Progenitor cell of endocrine pancreas (in vitro differentiated cells): ENCODE data around the gene CCDC92. TPM values are rescaled to one million over a fixed set of nuclear protein-coding genes. Genes with fewer than 3 reads are reported as not detected.

Experiments
- DNase-seq: peaks from one replicate; pipeline ENCODE4 v3.0.0; 2021; ENCODE audit warnings: low spot score; ENCODE audit not compliant: unreplicated experiment
- H3K27ac Mint-ChIP-seq: 2 replicates; pipeline ENCODE4 v1.8.0; 2021; ENCODE audit warnings: mild to moderate bottlenecking, moderate library complexity, mixed read lengths
- H3K27me3 Mint-ChIP-seq: 2 replicates; pipeline ENCODE4 v1.8.0; 2021; ENCODE audit warnings: mixed read lengths
- H3K36me3 Mint-ChIP-seq: 2 replicates; pipeline ENCODE4 v1.8.0; 2022; ENCODE audit warnings: mixed read lengths; ENCODE audit not compliant: insufficient read depth
- H3K4me1 Mint-ChIP-seq: 2 replicates; pipeline ENCODE4 v1.8.0; 2021; ENCODE audit warnings: low read depth, mixed read lengths
- H3K4me3 Mint-ChIP-seq: 2 replicates; pipeline ENCODE4 v1.8.0; 2021; ENCODE audit warnings: low read depth, mild to moderate bottlenecking, moderate library complexity, mixed read lengths
- H3K9me3 Mint-ChIP-seq: 2 replicates; pipeline ENCODE4 v1.8.0; 2021; ENCODE audit warnings: low read depth, mixed read lengths
- CTCF ChIP-seq: fragments of 200-600 bp; sonication (generic); IDR thresholded peaks from one replicate; pipeline ENCODE4 v1.5.0; 2021; ENCODE audit warnings: antibody characterized with exemption, mild to moderate bottlenecking; ENCODE audit not compliant: unreplicated experiment
- total RNA-seq: library from RNA; stranded (reverse); gene quantifications from 2 replicates; pipeline ENCODE4 v1.2.1, GENCODE V29; 2021

CCDC92 gene
- total RNA-seq, 1 donor from 2014 or later = 59.1 TPM

GRCh38 chr12:123943816-123944215, 28.8 kb downstream of the CCDC92 start:
- Mint-ChIP-seq H3K27me3 (no peaks in the 10 kb centered on the region), H3K36me3 (peaks cover 45% of the 10 kb centered on the region), H3K4me1 (peaks cover 1% of the 10 kb centered on the region), H3K9me3 (peaks cover 3% of the 10 kb centered on the region), H3K27ac (no peak overlapping the region), H3K4me3 (no peak overlapping the region)
- no peak for DNase-seq
- no peak for TF ChIP-seq CTCF

DNA sequence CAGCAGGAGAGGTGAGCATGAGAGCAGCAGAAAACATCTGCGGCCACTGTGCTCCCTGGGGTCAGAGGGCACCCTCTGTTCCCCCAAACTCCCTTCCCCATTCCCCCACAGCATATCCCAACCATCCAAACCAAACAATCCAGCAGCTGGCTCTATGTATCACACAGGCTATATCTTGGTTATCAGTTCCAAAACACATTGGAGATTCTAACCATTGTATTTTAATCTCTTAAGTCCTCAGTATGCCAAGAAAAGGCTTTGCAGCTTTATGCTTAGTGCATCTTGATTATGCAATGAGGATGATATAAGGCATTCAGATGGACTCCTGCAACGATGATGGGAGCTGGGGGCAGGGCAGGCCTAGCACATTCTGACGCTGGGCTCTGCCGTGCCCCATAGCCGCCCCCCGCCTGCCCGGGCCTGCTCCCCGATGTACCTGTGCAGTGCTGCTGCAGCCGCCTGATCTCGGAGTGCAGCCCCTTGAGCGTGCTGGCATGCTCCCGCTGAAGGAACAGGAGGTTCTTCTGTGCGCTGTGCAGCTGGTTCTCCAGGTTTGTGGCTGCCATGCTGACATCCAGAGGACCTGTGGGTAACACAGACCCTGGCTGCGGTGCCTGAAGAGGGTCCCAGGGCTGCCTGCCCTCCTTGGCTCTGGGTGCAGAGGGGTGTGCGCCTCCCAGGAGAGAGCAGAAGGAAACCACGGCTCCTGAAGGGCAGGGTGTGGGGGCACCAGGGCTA, 29.6 kb downstream of the CCDC92 start:
- no peak overlapping the region for H3K27ac Mint-ChIP-seq
- H3K4me3 Mint-ChIP-seq = no peak overlapping the region
- no peak for TF ChIP-seq CTCF
- peaks cover 1% of the 10 kb centered on the region for H3K4me1 Mint-ChIP-seq
- H3K36me3 Mint-ChIP-seq = peaks cover 39% of the 10 kb centered on the region
- no peak for DNase-seq
- peaks cover 3% of the 10 kb centered on the region for H3K9me3 Mint-ChIP-seq
- H3K27me3 Mint-ChIP-seq = no peaks in the 10 kb centered on the region

DNA sequence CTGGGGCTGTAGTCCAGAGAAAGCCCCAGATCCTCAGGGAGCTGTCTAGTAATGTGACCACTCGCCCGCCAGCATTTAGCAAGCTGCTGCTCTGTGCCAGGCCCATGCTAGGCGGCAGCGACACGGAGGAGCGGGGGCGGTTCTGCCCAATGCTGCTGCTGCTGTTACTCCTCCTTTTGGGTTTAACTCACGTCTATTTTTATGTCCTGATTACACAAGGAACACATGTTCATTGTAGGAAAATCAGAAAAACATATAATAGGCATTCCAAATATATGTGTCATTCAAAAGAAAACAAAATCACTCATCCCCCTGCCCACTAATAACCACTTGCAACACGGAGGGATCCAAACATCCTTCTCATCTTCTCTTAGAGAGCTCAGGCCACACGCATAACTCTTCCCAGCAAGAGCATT, 30.4 kb downstream of the CCDC92 start:
- Mint-ChIP-seq H3K27ac (no peak overlapping the region), H3K36me3 (peaks cover 36% of the 10 kb centered on the region), H3K4me1 (no peaks in the 10 kb centered on the region), H3K9me3 (no peaks in the 10 kb centered on the region), H3K27me3 (no peaks in the 10 kb centered on the region), H3K4me3 (no peak overlapping the region)
- no peak for TF ChIP-seq CTCF
- DNase-seq = no peak

DNA sequence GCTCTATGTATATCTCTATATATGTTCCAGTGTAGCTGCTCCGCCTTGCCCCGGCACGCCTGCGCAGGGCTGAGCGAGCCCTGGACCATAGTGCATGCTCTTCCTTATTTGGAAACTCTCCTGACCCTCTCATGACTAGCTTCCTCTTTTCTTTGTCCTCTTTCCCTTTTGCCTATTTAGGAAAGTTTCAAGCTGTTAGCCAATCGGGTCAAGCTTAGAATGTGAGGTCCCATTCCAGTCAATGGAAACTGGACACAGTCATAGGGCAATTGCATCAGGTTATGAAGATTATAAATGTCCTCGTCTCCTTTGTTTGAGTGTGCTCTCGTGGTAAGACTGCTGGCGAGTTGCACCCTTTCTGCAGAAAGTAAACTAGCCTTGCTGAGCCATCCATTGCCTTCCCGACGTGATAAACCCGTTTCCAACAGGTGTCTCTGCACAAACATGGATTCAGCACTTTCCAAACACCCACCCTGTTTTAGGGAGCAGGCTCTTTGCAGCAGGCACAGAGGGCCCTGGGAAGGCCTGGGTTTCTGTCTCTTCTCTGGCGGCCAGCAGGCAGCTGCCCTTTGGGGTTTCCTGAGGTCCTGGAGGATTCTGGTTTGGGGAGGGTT, 30.9 kb downstream of the CCDC92 start:
- Mint-ChIP-seq H3K9me3 (no peaks in the 10 kb centered on the region), H3K27me3 (no peaks in the 10 kb centered on the region), H3K4me3 (no peak overlapping the region), H3K36me3 (peaks cover 37% of the 10 kb centered on the region), H3K27ac (no peak overlapping the region), H3K4me1 (no peaks in the 10 kb centered on the region)
- TF ChIP-seq CTCF = no peak
- no peak for DNase-seq

DNA sequence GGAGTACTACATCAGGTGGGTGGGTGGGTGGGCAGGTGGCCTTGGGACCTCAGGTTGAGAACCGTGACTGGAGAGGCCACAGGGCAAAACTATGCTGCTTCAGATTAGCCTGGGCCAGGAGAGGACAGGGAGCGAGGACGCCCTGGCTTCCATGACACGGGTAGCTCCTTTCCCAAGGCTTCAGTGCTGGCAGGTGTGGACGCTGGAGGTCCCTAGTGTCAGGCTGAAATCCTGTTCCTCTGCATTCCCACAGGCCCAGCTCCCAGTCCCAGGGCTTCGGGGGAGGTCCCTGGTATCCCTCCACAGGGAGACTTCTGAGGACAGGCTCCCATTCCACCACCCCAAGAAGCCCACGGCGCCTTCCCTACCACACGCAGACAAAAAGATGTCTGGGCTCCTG, 31.6 kb downstream of the CCDC92 start:
- no peak for DNase-seq
- TF ChIP-seq CTCF = no peak
- Mint-ChIP-seq H3K36me3 (peaks cover 41% of the 10 kb centered on the region), H3K9me3 (no peaks in the 10 kb centered on the region), H3K27me3 (no peaks in the 10 kb centered on the region), H3K4me1 (no peaks in the 10 kb centered on the region), H3K4me3 (no peak overlapping the region), H3K27ac (no peak overlapping the region)
